ENCODE results near the gene DUS1L. TPM values are rescaled to one million over a fixed set of nuclear protein-coding genes. Genes with fewer than 3 reads are reported as not detected.

The DUS1L gene
- total and polyA plus RNA-seq, 2 donors (not counting 1 experiment from before 2014, with no cell fraction given), result 109 to 241 TPM

GRCh38 chr17:82008941-82009405 is 56.6 kb downstream of the DUS1L start:
- no peaks in the 10 kb centered on the region for H3K9me3 Mint-ChIP-seq (ENCODE audit: insufficient read depth)
- WGBS (ENCODE audit: insufficient coverage), result 92% methylated on average over 28 of the region's 28 CpGs
- H3K36me3 ChIP-seq (replicated peaks in 1 of 2; ENCODE audit: control extremely low read depth in 1 of 2, control insufficient read depth in 1 of 2, extremely low read depth in 1 of 2, insufficient read depth in 2 of 2, low read length in 1 of 2), result peaks cover 0 to 7% of the 10 kb centered on the region in 2 experiments
- H3K9me3 ChIP-seq (ENCODE audit: control extremely low read depth in 1 of 3, control insufficient read depth in 2 of 3, insufficient read depth in 1 of 3, low read length in 2 of 3), result no peaks in the 10 kb centered on the region
- no peak overlapping the region for H3K27ac Mint-ChIP-seq
- no peak overlapping the region for H3K27ac ChIP-seq (ENCODE audit: low read length in 2 of 2)
- no peaks in the 10 kb centered on the region for H3K27me3 Mint-ChIP-seq
- POLR2A ChIA-PET, result no interaction called here
- no peak overlapping the region for H3K4me3 Mint-ChIP-seq
- H4K20me1 ChIP-seq (ENCODE audit: control insufficient read depth, insufficient read depth, low read length, poor library complexity, severe bottlenecking), result no peaks in the 10 kb centered on the region
- H3K9ac ChIP-seq (ENCODE audit: low read length), result no peak overlapping the region
- H3K79me2 ChIP-seq (ENCODE audit: control insufficient read depth, insufficient read depth, low read length), result no peaks in the 10 kb centered on the region
- no peak overlapping the region for H3K4me3 ChIP-seq (ENCODE audit: control extremely low read depth in 1 of 5, extremely low read depth in 1 of 5, insufficient read depth in 1 of 5, low read depth in 2 of 5, low read length in 4 of 5)
- CTCF ChIA-PET, result no interaction called here
- H3K4me1 Mint-ChIP-seq, result no peaks in the 10 kb centered on the region
- no peak overlapping the region for H3K4me2 ChIP-seq (replicated peaks; ENCODE audit: low read depth, low read length, poor library complexity, severe bottlenecking)
- DNase-seq (no peak), ATAC-seq (ENCODE audit: low read depth) (no peak)
- no peak for TF ChIP-seq CTCF (IDR thresholded peaks at IDR 0.05)
- TF ChIP-seq EZH2 (IDR thresholded peaks at IDR 0.05; ENCODE audit: borderline replicate concordance, insufficient read depth, low read depth, low read length, poor library complexity, severe bottlenecking), result no peak
- no peaks in the 10 kb centered on the region for H3K4me1 ChIP-seq (ENCODE audit: control insufficient read depth in 2 of 2, insufficient read depth in 2 of 2, low read length in 2 of 2)
- no peaks in the 10 kb centered on the region for H3K27me3 ChIP-seq (replicated peaks in 1 of 4; ENCODE audit: control extremely low read depth in 1 of 4, control insufficient read depth in 3 of 4, insufficient read depth in 4 of 4, low read length in 3 of 4)
- intact Hi-C loops (cut with micrococcal nuclease), result no loop called here
- no peak overlapping the region for H2AFZ ChIP-seq (ENCODE audit: insufficient read depth, low read depth, low read length, poor library complexity, severe bottlenecking)

GRCh38 chr17:82008258-82008940 is 57.2 kb downstream of the DUS1L start:
- Mint-ChIP-seq H3K4me3 (no peak overlapping the region), H3K27me3 (no peaks in the 10 kb centered on the region), H3K9me3 (ENCODE audit: insufficient read depth) (no peaks in the 10 kb centered on the region), H3K4me1 (no peaks in the 10 kb centered on the region), H3K27ac (no peak overlapping the region)
- no peaks in the 10 kb centered on the region for H3K27me3 ChIP-seq (replicated peaks in 1 of 4; ENCODE audit: control extremely low read depth in 1 of 4, control insufficient read depth in 3 of 4, insufficient read depth in 4 of 4, low read length in 3 of 4)
- TF ChIP-seq EZH2 (IDR thresholded peaks at IDR 0.05; ENCODE audit: borderline replicate concordance, insufficient read depth, low read depth, low read length, poor library complexity, severe bottlenecking) (no peak), CTCF (IDR thresholded peaks at IDR 0.05) (no peak)
- CTCF ChIA-PET, result no interaction called here
- H3K27ac ChIP-seq (ENCODE audit: low read length in 2 of 2), result no peak overlapping the region
- no peak overlapping the region for H3K4me3 ChIP-seq (ENCODE audit: control extremely low read depth in 1 of 5, extremely low read depth in 1 of 5, insufficient read depth in 1 of 5, low read depth in 2 of 5, low read length in 4 of 5)
- DNase-seq (no peak), ATAC-seq (ENCODE audit: low read depth) (no peak)
- peaks cover 0 to 7% of the 10 kb centered on the region in 2 experiments for H3K36me3 ChIP-seq (replicated peaks in 1 of 2; ENCODE audit: control extremely low read depth in 1 of 2, control insufficient read depth in 1 of 2, extremely low read depth in 1 of 2, insufficient read depth in 2 of 2, low read length in 1 of 2)
- no peak overlapping the region for H3K4me2 ChIP-seq (replicated peaks; ENCODE audit: low read depth, low read length, poor library complexity, severe bottlenecking)
- no peak overlapping the region for H2AFZ ChIP-seq (ENCODE audit: insufficient read depth, low read depth, low read length, poor library complexity, severe bottlenecking)
- no peaks in the 10 kb centered on the region for H4K20me1 ChIP-seq (ENCODE audit: control insufficient read depth, insufficient read depth, low read length, poor library complexity, severe bottlenecking)
- intact Hi-C loops (cut with micrococcal nuclease), result no loop called here
- H3K79me2 ChIP-seq (ENCODE audit: control insufficient read depth, insufficient read depth, low read length), result peaks cover under 1% of the 10 kb centered on the region
- POLR2A ChIA-PET, result no interaction called here
- no peak overlapping the region for H3K9ac ChIP-seq (ENCODE audit: low read length)
- 98% methylated on average over 22 of the region's 26 CpGs for WGBS (ENCODE audit: insufficient coverage)
- H3K4me1 ChIP-seq (ENCODE audit: control insufficient read depth in 2 of 2, insufficient read depth in 2 of 2, low read length in 2 of 2), result no peaks in the 10 kb centered on the region
- H3K9me3 ChIP-seq (ENCODE audit: control extremely low read depth in 1 of 3, control insufficient read depth in 2 of 3, insufficient read depth in 1 of 3, low read length in 2 of 3), result no peaks in the 10 kb centered on the region
